ENCODE measurements around the gene HPCAL1. TPM values are rescaled to one million over a fixed set of nuclear protein-coding genes. Genes with fewer than 3 reads are reported as not detected.

Gene HPCAL1
- total and polyA plus RNA-seq, 5 experiments from 2014 or later: 71.5 to 122 (median 86.2) TPM

DNA sequence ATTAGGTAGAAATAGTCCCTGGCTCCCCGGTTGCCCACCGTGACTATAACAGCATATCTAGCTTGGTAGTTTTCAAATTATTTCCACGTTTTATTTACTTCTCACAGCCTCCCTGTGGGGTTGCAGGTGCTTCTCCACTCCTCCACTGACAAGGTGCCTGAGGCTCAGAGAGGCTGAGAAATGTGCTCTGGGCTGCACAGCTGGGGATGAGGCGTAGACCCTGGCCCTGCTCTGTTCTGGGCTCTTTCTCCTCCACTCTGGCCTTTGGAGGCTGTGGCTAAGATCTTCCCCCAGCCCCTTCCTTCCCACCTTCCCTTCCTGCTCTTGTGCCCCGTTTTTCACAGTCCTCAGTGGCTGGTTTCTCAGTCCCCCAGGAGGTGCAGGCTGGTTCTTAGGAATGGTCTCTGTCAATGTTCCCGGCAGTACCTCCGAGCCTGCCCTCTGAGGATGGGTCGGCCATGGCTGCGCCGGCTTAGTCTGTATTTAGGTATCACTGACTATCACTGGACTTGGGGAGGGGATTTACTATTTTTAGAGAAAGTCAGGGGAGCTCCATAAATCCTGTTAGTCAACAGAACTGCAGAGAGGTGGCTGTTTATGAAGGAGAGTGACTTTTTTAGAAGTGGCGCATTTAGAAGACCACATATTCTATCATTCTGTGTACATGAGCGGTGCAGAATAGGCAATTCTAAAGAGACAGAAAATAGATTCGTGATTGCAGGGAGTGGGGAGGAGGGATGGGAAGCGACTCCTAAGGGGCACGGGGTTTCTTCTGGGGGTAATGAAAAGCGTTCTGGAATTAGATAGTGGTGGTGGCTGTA, 35.0 kb downstream of the HPCAL1 start:
- H3K27me3 Mint-ChIP-seq: no peaks in the 10 kb centered on the region
- DNase-seq (no peak), ATAC-seq (no peak)
- POLR2A ChIA-PET: interaction anchor here (2.2 kb wide), 1 partner anchor 15 kb away, joined by 5 read pairs; no protein-coding TSS in a partner anchor
- H3K36me3 Mint-ChIP-seq: peaks cover 0 to 20% (median 10%) of the 10 kb centered on the region in 3 donors
- peak overlapping the region in 1 of 10 donors; percentile 43 for H3K4me3 Mint-ChIP-seq
- peak overlapping the region in 9 of 10 donors; percentile 3 to 81 (median 42) for H3K27ac Mint-ChIP-seq
- peaks cover 0 to 4% (median 0%) of the 10 kb centered on the region in 9 donors for H3K9me3 Mint-ChIP-seq
- peaks cover 36 to 90% (median 66%) of the 10 kb centered on the region in 4 donors for H3K4me1 Mint-ChIP-seq

DNA sequence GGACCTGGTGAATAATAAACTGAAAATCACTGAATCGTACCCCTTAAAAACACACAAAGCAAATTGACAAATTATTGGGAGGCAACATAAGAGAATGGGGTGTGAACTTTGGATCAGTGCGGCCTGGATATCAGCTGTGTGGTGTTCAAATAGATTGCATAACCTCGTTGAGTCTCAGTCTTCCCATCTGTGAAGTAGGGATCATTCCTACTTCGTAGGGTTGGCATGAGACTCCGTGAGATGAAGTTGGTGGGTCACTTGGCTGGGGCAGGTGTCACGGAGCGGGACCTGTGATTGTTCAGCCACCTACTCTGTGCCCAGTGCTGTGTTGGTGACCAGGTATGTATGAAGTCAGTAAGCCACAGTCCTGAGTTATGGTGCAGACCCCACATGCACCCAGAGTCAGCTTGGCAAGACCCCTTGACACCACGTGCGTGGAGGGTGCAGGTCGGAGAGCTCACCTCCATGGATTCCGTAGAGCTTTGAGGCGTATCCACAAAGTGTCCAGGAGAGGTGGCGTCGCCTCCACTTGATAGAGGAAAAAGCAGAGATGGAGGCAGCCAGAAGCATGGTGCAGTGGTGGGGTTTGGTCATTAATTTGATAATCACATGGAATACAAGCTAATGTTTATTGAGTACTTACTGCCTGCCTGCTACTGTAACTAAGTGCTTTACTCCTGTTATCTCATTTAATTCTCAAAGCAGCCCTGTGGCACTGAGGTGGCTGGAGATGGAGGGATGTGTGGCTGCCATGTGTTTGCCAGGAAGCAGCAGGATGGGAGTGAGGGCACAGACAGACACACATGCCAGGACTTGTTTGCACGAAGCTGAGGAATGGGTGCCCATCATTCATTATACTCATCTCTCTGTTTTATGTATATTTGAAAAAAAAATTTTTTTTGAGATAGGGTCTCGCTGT, 35.8 kb downstream of the HPCAL1 start:
- H3K27me3 Mint-ChIP-seq: no peaks in the 10 kb centered on the region
- H3K4me3 Mint-ChIP-seq: peak overlapping the region in 5 of 10 donors; percentile 27 to 73 (median 58)
- peaks cover 40 to 90% (median 65%) of the 10 kb centered on the region in 4 donors for H3K4me1 Mint-ChIP-seq
- peaks cover 0 to 20% (median 10%) of the 10 kb centered on the region in 3 donors for H3K36me3 Mint-ChIP-seq
- POLR2A ChIA-PET: interaction anchor here (0.9 to 2.2 kb wide), 2 partner anchors 14 to 15 kb away, joined by 4 to 5 read pairs; no protein-coding TSS in a partner anchor
- DNase-seq: no peak
- peak overlapping the region in 8 of 10 donors; percentile 6 to 86 (median 79) for H3K27ac Mint-ChIP-seq
- H3K9me3 Mint-ChIP-seq: peaks cover 0 to 4% (median 0%) of the 10 kb centered on the region in 9 donors
- ATAC-seq: no peak

DNA sequence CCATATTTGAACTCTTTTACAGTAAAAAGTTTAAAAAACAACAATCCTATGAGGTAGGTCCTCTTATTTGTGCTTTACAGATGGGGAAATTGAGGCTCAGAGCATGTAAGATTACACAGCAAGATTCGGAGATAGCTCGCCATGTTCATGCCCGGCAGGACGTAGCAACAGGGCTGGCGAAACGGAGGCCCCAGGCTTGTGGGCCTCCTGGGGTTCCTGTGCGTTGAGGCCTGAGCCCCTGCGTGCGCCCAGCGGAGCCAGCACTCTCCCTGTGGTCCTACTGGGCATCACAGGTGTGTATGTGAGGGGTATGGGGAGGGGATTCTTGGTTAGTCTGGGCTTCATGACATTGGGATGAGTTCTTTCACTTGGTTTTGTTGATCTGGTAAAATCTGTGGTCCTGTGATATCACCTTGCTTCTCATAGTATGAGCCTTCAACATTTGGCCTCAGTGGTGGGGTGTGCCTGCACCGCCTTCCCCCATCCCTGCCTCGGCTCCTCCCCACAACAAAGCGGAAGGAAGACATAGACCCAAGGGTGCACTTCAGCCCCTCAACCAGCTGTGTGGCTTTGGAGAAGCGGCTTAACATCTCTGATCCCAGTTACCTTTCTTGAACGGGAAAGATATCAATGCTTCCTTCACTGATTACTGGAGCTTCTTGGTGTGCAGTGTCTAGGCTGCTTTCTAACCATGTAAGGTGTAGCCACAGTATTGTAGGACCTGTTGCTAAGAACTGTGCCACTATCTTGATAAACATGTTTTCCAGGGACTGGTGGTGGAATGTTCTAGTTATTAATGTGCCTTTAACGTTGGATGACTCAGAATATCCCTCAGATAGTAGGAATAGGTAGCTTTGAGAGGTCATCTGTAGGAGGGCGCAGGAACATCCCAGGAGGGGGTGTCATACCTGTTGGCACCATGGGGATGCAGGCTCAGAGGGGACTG, 37.2 kb downstream of the HPCAL1 start:
- H3K4me3 Mint-ChIP-seq: peak overlapping the region; percentile 13 to 74 (median 61)

DNA sequence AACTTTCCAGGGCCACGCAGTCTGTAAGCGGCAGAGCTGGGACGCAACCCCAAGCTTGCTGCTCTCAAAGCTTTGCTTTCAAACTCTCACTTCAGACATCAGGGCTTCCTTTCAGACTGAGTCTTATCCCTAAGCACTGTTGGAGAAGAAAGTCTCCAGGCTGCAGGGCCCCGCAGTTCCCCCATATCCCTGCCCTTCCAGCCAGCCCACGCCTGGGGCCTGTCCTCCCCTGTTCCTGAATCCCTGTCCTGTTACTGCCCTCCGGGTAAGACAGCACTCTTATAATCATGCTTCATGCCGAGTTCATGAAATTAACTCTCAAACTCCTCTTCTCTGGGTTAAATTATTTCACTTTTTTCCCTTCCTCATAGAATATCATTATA, 37.9 kb downstream of the HPCAL1 start:
- POLR2A ChIA-PET: interaction anchor here (0.6 to 1.3 kb wide), 3 partner anchors 9 to 26 kb away, joined by 3 to 5 read pairs (median 4); no protein-coding TSS in a partner anchor
- Mint-ChIP-seq H3K4me3 (peak overlapping the region in 8 of 10 donors; percentile 32 to 74 (median 55)), H3K9me3 (no peaks in the 10 kb centered on the region), H3K27ac (peak overlapping the region in 6 of 10 donors; percentile 22 to 85 (median 68)), H3K4me1 (peaks cover 51 to 88% (median 73%) of the 10 kb centered on the region in 4 donors), H3K27me3 (no peaks in the 10 kb centered on the region), H3K36me3 (peaks cover 0 to 13% (median under 1%) of the 10 kb centered on the region in 3 donors)
- ATAC-seq (peak in 1 of 2 donors; percentile 17), DNase-seq (no peak)

More for the DNA sequence above, 37.2 kb downstream of the HPCAL1 start:
- peaks cover 51 to 91% (median 72%) of the 10 kb centered on the region in 4 donors for H3K4me1 Mint-ChIP-seq
- peak overlapping the region; percentile 45 to 85 (median 74) for H3K27ac Mint-ChIP-seq
- ATAC-seq (peak; percentile 75 to 78), DNase-seq (no peak)
- H3K9me3 Mint-ChIP-seq: peaks cover 0 to 4% (median 0%) of the 10 kb centered on the region in 9 donors
- H3K36me3 Mint-ChIP-seq: peaks cover 0 to 17% (median 7%) of the 10 kb centered on the region in 3 donors
- POLR2A ChIA-PET: interaction anchor here (0.5 to 1.3 kb wide), 5 partner anchors 8 to 25 kb away, joined by 3 to 5 read pairs (median 4); no protein-coding TSS in a partner anchor
- H3K27me3 Mint-ChIP-seq: no peaks in the 10 kb centered on the region

DNA sequence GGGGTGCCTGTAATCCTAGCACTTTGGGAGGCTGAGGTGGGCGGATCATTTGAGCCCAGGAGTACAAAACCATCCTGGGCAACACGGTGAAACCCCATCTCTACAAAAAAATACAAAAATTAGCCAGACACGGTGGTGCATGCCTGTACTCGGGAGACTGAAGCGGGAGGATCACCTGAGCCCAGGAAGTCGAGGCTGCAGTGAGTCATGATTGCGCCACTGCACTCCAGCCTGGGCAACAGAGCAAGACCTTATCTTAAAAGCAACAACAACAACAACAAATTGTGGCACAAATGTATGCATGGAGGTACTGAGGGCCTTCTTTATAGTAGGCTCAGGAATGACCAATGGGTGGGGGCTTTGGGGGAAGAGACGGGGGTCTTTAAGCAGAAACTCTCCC, 38.5 kb downstream of the HPCAL1 start:
- Mint-ChIP-seq H3K27me3 (no peaks in the 10 kb centered on the region), H3K4me1 (peaks cover 55 to 91% (median 79%) of the 10 kb centered on the region in 4 donors), H3K27ac (peak overlapping the region in 8 of 10 donors; percentile 18 to 74 (median 41)), H3K4me3 (peak overlapping the region in 4 of 10 donors; percentile 24 to 58 (median 36)), H3K36me3 (peaks cover 0 to 13% (median 0%) of the 10 kb centered on the region in 3 donors), H3K9me3 (no peaks in the 10 kb centered on the region)
- DNase-seq (no peak), ATAC-seq (no peak)
- POLR2A ChIA-PET: interaction anchor here (0.8 kb wide), 1 partner anchor 11 kb away, joined by 3 read pairs; no protein-coding TSS in a partner anchor

DNA sequence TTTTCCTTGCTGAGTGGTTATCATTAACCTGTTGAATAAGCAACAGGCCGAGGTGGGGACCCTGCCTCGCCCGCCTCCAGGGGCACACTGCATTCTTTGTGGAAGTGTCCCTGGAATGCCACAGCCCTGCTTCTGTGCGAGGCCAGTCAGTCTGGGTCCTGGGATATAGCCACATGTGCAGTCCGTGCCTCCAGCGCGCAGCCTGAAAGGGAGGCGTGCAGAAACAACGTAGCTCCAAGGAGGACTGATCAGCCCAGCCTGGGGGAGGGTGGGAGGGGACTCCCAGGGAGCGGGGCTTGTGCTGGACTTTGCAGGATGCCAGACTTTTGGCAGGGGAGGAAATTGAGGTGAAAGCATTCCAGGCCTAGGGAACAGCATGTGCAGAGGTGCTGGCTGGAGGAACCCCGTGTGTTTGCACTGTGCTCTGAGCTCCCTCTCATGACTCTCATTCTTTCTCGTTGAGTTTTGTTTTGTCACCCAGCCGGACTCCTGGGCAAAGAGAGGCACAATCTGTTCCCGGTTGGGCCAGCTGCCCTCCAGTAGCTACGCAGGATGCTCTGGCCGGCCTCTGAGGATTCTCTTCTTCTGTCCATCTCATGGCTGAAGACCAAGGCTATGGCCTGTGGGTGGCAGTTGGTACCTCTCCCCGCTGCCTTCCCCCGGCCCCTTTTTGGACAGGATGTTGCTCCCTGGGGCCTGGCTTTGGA, 39.7 kb downstream of the HPCAL1 start:
- DNase-seq: no peak
- POLR2A ChIA-PET: interaction anchor here (0.8 to 1.2 kb wide), 3 partner anchors 10 to 14 kb away, joined by 3 read pairs; no protein-coding TSS in a partner anchor
- H3K4me1 Mint-ChIP-seq: peaks cover 57 to 92% (median 83%) of the 10 kb centered on the region in 4 donors
- no peaks in the 10 kb centered on the region for H3K27me3 Mint-ChIP-seq
- no peak overlapping the region for H3K4me3 Mint-ChIP-seq
- peak overlapping the region in 2 of 10 donors; percentile 53 to 89 for H3K27ac Mint-ChIP-seq
- ATAC-seq: no peak
- no peaks in the 10 kb centered on the region for H3K9me3 Mint-ChIP-seq
- H3K36me3 Mint-ChIP-seq: peaks cover 0 to 13% (median 0%) of the 10 kb centered on the region in 3 donors

DNA sequence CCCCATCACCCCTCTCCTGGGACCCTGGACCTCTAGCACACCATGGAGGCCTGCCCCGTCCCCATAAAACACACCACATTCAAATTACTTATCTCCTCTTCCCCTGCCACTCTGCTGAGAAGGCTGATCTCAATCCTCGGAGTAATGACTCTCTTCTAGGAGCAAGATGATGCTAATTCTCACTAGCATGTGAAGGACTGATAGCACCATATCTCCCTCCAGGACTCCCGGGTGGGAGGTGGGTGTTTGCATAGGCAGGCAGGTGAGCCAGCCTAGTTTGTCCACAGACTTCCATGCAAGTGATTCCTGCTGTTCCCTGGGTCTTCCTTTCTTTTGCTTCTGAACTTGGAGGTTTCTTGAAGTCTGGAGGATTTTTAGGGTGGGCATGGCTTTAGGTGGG, 40.5 kb downstream of the HPCAL1 start:
- Mint-ChIP-seq H3K36me3 (peaks cover 0 to 6% (median 0%) of the 10 kb centered on the region in 3 donors), H3K27me3 (no peaks in the 10 kb centered on the region), H3K4me1 (peaks cover 57 to 91% (median 82%) of the 10 kb centered on the region in 4 donors), H3K9me3 (no peaks in the 10 kb centered on the region), H3K27ac (peak overlapping the region in 8 of 10 donors; percentile 35 to 89 (median 61)), H3K4me3 (peak overlapping the region in 4 of 10 donors; percentile 39 to 59 (median 52))
- POLR2A ChIA-PET: interaction anchor here (1.0 to 1.2 kb wide), 2 partner anchors 11 to 15 kb away, joined by 3 read pairs; no protein-coding TSS in a partner anchor
- no peak for ATAC-seq
- DNase-seq: no peak

DNA sequence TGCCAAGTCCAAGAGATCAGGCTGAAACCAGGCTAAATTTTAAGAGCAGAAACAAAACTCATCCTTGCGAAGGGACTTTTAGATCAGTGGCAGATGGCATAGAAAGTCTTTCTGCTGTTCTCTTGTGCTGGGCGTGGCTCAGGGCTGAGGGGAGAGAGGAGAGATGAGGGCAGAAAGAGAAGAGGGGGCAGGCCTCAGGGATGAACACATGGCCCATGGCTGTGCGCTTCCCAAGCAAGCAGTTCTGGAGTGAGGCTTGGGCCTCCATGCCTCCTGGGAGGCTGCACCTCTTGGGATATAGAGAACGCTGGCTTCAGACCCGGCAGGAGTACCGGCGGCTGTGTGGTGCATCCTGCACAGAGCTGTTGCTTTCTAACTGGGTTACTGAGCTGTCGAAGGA, 41.0 kb downstream of the HPCAL1 start:
- Mint-ChIP-seq H3K4me3 (peak overlapping the region in 5 of 10 donors; percentile 31 to 59 (median 50)), H3K27me3 (no peaks in the 10 kb centered on the region), H3K27ac (peak overlapping the region in 7 of 10 donors; percentile 19 to 89 (median 57)), H3K9me3 (no peaks in the 10 kb centered on the region), H3K4me1 (peaks cover 54 to 88% (median 78%) of the 10 kb centered on the region in 4 donors), H3K36me3 (peaks cover 0 to 2% (median 0%) of the 10 kb centered on the region in 3 donors)
- POLR2A ChIA-PET: no interaction called here
- DNase-seq: no peak
- no peak for ATAC-seq

DNA sequence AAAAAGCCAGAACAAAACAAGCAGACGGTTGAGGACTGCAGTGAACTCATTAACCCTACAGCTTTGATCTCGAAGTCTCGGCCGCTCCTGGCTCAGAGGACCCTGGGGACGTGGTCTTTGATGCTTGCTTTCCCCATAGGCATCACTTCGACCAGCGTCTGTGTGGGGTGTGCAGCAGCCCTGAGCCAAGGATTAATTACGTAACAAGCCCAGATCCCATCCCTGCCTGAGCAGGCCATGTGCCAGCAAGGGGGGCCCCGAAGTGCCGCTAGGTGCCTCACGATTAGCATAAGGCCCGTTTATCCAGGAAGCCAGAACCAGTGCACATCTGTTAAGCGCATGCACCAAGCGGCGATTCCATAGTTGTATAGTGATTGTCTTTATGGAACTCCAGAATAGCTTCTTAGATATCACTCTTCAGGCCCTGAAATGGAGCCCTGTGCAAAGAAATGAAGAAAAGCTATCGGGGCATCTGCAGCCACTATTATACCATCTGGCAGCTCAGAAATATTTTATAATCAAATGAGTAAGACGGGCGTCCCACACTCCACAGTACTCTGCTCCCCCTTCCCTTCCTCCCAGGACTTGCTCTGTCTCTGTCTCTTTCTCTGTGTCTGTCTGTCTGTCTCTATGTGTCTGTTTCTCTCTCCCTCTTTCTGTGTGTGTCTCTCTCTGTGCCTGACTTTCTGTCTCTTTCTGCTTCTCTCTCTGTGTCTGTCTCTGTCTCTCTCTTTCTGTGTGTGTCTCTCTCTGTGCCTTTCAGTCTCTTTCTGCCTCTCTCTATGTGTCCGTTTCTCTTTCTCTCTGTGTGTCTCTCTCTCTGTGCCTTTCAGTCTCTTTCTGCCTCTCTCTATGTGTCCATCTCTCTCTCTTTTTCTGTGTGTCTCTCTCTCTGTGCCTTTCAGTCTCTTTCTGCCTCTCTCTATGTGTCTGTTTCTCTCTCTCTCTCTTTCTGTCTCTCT, 41.7 kb downstream of the HPCAL1 start:
- peak overlapping the region in 6 of 10 donors; percentile 20 to 64 (median 52) for H3K4me3 Mint-ChIP-seq
- no peak for ATAC-seq

More for the DNA sequence above, 41.7 kb downstream of the HPCAL1 start:
- POLR2A ChIA-PET: interaction anchor here (0.6 to 0.7 kb wide), 2 partner anchors 15 to 44 kb away, joined by 3 to 4 read pairs; no protein-coding TSS in a partner anchor
- DNase-seq: peak in 1 of 10 donors; percentile 36
- no peaks in the 10 kb centered on the region for H3K27me3 Mint-ChIP-seq
- H3K27ac Mint-ChIP-seq: peak overlapping the region; percentile 46 to 89 (median 67)
- peaks cover 51 to 88% (median 81%) of the 10 kb centered on the region in 4 donors for H3K4me1 Mint-ChIP-seq
- H3K36me3 Mint-ChIP-seq: peaks cover 0 to 3% (median 0%) of the 10 kb centered on the region in 3 donors
- H3K9me3 Mint-ChIP-seq: no peaks in the 10 kb centered on the region
